GM12874 (cell line): ENCODE measurements around the gene UQCRHL.

ENCODE experiments used
- TF ChIP-seq, protein P1 (sequence below): IDR thresholded peaks from 2 replicates; pipeline ENCODE4 v1.5.1; 2011; ENCODE audit warnings: low read depth, mild to moderate bottlenecking, control low read depth, low read length, moderate library complexity; ENCODE audit not compliant: insufficient read depth

UQCRHL gene

DNA sequence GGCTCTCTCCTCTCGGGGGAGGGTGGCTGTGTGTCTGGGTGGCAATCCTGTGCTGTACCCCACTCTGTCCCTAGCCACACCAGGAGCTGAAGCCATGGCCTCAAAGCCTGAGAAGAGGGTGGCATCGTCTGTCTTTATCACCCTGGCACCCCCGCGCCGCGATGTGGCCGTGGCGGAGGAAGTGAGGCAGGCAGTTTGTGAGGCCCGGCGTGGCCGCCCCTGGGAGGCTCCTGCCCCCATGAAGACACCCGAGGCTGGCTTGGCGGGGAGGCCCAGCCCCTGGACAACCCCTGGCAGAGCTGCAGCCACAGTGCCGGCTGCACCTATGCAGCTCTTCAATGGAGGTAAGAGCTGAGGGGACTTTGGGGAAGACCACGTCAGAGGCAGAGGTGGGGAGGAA is 42.6 kb downstream of the UQCRHL start:
- TF ChIP-seq, protein P1, sequence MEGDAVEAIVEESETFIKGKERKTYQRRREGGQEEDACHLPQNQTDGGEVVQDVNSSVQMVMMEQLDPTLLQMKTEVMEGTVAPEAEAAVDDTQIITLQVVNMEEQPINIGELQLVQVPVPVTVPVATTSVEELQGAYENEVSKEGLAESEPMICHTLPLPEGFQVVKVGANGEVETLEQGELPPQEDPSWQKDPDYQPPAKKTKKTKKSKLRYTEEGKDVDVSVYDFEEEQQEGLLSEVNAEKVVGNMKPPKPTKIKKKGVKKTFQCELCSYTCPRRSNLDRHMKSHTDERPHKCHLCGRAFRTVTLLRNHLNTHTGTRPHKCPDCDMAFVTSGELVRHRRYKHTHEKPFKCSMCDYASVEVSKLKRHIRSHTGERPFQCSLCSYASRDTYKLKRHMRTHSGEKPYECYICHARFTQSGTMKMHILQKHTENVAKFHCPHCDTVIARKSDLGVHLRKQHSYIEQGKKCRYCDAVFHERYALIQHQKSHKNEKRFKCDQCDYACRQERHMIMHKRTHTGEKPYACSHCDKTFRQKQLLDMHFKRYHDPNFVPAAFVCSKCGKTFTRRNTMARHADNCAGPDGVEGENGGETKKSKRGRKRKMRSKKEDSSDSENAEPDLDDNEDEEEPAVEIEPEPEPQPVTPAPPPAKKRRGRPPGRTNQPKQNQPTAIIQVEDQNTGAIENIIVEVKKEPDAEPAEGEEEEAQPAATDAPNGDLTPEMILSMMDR, result no peak

DNA sequence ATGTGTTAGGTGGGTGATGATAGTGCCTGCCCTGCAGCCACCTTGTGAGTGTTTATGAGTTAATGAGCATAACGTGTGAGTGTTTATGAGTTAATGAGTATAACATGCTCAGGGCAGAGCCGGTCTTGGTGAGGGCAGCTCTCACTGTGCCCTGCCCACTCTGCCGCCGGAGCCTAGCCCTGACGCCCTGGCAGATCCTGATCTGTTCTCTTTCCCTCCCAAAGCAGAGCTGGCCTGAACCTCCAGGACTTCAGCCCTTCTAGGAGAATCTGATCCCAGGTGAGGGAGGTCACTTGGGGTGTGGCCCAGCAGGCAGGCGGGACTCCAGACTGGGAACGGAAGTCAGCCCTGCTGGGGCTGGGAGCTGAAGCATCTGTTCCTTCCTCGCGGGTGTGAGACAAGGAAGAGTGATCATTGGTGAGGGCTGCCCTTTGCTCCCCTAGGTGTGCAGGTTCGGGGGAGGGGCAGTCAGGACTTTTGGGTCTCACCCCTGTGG is 43.1 kb downstream of the UQCRHL start:
- TF ChIP-seq, protein P1, result no peak

DNA sequence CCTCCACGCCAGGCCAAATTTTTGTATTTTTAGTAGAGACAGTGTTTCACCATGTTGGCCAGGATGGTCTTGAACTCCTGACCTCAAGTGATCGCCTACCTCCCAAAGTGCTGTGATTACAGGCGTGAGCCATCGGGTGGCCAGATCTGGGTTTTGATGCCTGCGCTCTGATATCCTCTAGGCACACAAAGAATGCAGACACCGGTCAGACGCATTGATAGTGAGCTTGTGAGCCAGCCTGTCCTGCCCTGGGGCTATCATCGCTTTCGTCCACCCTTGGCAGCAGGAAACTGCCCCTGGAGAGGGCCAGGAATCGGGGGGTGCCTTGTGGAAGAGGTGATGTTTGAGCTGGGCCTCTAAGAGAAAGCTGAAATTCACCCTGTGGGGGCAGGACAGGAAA is 44.9 kb downstream of the UQCRHL start:
- TF ChIP-seq, protein P1, result no peak

DNA sequence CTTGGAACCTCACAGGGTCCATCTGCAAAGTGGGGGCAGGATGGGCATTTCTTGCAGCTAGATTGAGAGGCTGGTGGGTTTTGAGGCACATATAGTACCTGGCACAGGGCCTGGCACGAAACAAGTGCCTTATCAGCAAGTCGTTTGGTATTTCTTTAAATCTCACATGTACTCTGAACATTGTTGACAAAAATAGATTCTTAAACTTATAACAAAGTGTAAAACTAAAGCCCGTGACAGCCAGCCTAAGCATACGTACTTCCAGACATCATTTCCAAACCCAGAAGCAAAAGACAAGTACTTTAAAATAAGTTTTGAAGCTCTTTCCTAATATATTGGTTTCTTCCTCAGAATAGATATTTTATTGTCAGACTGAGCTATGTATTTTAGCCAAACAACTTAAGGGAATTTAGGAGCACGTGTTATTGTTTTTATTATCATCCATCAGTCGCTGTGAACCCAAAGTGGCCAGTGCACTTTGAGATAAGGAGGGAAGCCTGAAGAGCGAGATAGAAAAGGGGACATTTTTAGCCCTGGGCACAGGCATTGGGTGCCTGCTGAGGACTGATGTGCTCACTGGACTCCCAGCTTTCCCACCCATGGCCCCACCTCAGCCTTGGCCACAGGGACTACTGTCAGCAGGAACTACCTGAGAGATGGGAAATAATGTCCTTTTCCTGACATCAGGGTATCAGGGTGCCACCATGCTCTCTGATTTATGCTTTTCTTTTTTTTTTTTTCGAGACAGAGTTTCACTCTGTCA is 45.9 kb downstream of the UQCRHL start:
- TF ChIP-seq, protein P1, result no peak

DNA sequence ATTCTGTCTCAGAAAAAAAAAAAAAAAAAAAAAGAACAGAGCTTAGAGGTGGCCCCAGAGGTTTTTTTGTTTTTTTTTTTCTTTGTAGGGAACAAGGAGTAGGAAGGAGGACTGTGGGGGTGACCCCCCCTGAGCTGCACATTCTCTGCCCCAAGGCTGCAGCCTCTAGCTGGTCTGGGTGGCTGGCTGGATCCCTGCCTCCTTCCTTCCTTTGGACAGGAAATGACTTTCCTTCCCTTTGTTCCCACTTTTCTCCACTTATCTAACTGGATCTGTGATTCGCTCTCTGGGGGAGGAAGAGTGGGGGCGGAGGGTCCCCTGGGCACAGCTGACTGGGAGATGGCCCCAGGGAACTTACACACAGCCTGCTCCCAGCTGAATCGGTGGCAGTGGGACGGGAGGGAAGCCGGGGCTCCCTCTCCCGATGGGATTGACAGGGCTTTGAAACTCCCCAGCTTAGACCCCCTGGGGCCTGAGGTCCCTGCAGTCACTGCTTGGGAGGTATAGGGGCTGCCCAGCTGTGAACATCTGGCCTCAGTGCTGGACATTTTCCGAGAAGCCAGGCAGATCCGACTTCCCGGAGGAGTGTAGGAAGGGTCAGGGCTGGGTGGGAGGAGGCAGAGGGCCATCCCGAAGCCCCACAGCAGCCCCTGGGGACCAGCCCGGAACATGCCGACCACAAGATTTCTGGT is 46.8 kb downstream of the UQCRHL start:
- TF ChIP-seq, protein P1, result no peak

DNA sequence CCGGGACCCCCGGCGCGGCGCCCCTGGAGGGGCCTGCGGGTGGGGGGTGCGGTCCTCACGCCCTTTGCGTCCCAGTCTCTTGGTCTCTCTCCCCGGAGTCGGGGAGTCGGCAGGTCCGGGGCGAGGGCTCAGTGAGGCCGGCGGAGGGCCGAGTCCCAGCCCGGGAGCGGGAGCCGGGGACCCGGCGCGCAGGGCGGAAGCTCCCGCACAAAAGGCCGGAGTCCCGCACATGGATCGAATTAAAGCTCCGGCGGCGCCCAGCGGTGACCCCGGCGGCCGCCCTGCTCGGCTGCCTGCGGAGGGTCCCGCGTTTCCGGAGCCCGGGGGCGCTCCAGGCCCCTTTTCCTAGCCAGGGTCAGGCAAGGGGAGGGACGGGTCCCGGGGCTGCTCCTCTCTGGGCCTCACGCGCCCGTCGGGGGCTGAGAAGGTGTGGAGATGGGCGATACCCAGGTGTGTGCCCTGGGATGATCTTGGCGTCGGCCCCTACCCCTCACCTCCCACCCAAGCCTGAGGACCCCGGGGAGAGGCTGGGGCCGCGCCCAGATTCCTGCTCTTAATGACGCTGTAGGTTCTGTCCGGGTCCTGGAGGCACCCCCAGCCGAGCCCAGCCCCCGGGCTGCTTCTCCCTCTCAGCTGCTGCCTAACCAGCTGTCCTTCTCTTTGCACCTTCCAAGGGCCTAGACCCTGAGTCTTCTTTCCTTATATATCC is 48.3 kb downstream of the UQCRHL start:
- TF ChIP-seq, protein P1, result no peak

DNA sequence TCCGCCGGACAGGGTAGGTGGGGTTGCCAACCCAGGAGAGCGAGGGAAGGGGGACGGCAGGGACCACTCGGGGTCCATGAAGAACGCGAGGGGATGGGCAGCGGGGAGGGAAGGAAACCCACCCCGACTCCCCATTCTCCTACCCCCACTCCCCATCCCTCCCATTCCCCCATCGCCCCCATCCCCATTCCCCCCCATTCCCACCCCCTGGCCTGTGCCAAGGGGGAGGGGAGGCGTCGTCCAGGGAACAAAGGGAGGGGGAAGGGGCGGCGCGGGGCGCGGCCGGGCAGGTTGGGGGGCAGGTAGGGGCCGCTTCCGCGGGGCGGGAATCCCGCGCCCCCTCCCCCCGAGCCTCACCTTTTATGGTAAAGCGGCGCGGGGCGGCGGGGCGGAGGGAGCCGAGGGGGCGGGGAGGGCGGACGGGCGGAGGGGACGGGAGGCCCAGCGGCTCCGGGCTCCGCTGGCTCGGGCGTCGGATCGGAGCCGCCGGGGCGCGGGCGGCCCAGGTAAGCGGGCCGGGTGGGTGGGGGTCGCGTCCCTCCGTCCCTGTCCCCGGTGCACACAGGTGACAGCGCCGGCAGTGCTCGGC is 49.0 kb downstream of the UQCRHL start, which contains the start of gene FBLIM1:
FBLIM1 (plus strand) TSS at position 453 of the 589 bp plus-strand sequence. CDS start 6,189 bp downstream, outside the sequence.
- TF ChIP-seq, protein P1, result no peak
